Endodermal cell (in vitro differentiated cells): ENCODE measurements around the gene POU5F1. TPM values are rescaled to one million over a fixed set of nuclear protein-coding genes. Genes with fewer than 3 reads are reported as not detected.
"Not testable (repeated sequence)": the region's sequence is repeated elsewhere in the genome, so short reads cannot be mapped to it uniquely, and the experiment has no call there.

ENCODE experiments used
- DNase-seq: peaks from one replicate; pipeline ENCODE4 v3.0.0-alpha.2; 2017
- H3K27ac ChIP-seq: 2 replicates; pipeline ENCODE4 v1.5.1; 2013; ENCODE audit warnings: mild to moderate bottlenecking, low read depth, low read length, moderate library complexity
- H3K27me3 ChIP-seq: 2 replicates; pipeline ENCODE4 v1.6.1; 2013; ENCODE audit warnings: mild to moderate bottlenecking, low read length, moderate library complexity; ENCODE audit not compliant: insufficient read depth, control insufficient read depth, poor library complexity, severe bottlenecking
- H3K36me3 ChIP-seq: 2 replicates; pipeline ENCODE4 v1.7.0; 2013; ENCODE audit warnings: mild to moderate bottlenecking, low read length, moderate library complexity; ENCODE audit not compliant: control insufficient read depth, insufficient read depth
- H3K4me1 ChIP-seq: one replicate; pipeline ENCODE4 v1.7.0; 2013; ENCODE audit warnings: low read length; ENCODE audit not compliant: control insufficient read depth, insufficient read depth
- H3K4me3 ChIP-seq: 2 replicates; pipeline ENCODE4 v1.5.1; 2013; ENCODE audit warnings: mild to moderate bottlenecking, low read length, moderate library complexity
- H3K9ac ChIP-seq: 2 replicates; pipeline ENCODE4 v1.6.1; 2013; ENCODE audit warnings: mild to moderate bottlenecking, low read length, moderate library complexity; ENCODE audit not compliant: poor library complexity, severe bottlenecking; ENCODE audit errors: extremely low read depth
- H3K9me3 ChIP-seq: 2 replicates; pipeline ENCODE4 v1.6.1; 2013; ENCODE audit warnings: mild to moderate bottlenecking, low read length, moderate library complexity; ENCODE audit not compliant: control insufficient read depth
- H3K27ac Mint-ChIP-seq: 2 replicates; pipeline ENCODE4 v1.8.0; 2020; ENCODE audit warnings: mixed read lengths
- H3K27me3 Mint-ChIP-seq: 2 replicates; pipeline ENCODE4 v1.8.0; 2021; ENCODE audit warnings: mild to moderate bottlenecking, mixed read lengths; ENCODE audit not compliant: insufficient read depth
- H3K36me3 Mint-ChIP-seq: 2 replicates; pipeline ENCODE4 v1.8.0; 2020; ENCODE audit warnings: low read depth, mixed read lengths
- H3K4me1 Mint-ChIP-seq: 2 replicates; pipeline ENCODE4 v1.8.0; 2020; ENCODE audit warnings: mixed read lengths
- H3K4me3 Mint-ChIP-seq: 2 replicates; pipeline ENCODE4 v1.8.0; 2020; ENCODE audit warnings: mild to moderate bottlenecking, moderate library complexity, mixed read lengths
- H3K9me3 Mint-ChIP-seq: 2 replicates; pipeline ENCODE4 v1.8.0; 2020; ENCODE audit warnings: mild to moderate bottlenecking, mixed read lengths
- WGBS, 2 experiments: methylation state at CpG; one replicate each; pipeline versions ENCODE4 v1.1.5 to v1.1.7; 2013; ENCODE audit warnings: missing lambda C conversion rate in 2 of 2, mixed read lengths in 1 of 2; ENCODE audit not compliant: insufficient coverage in 1 of 2, insufficient read length in 1 of 2; 5-methylcytosine and 5-hydroxymethylcytosine counted together
- total RNA-seq, 2 donors: library from RNA; stranded (reverse); fragmentation: NEBNext Ultra II Directional in 1 of 2; extraction: Animal tissue kit (Norgen Biotek cat#: 25700) in 1 of 2; gene quantifications; 2 replicates in 1 of 2; 3 replicates in 1 of 2; pipeline ENCODE4 v1.2.1, GENCODE V29; 2021
- TF ChIP-seq, protein P1 (sequence below): fragments of 200-600 bp; sonication (generic); conservative IDR thresholded peaks from 2 replicates; pipeline ENCODE4 v1.5.0; 2021; ENCODE audit warnings: antibody characterized with exemption, mild to moderate bottlenecking

The POU5F1 gene
- total RNA-seq, 2 donors from 2014 or later, result 106 to 687 TPM

DNA sequence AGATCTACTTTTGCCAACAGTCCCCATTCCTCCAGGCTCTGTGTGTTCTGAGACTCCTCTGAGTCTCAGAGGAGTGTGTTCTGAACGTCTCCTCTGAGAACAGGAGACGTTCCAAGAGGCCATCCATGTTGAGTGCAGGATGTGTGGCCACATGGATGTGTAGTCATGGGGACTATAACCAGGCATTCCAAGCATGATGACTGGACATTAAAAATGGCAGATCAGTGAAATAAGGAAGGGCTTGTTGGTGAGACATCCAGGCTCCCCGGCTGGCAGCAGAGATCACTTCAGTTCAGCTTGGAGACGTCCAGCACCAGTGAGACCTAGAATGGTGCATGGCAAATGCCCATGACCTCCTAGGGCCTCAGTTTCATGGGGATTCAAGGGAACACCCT lies 34.3 kb upstream of the POU5F1 start:
- H3K4me3 ChIP-seq, result no peak overlapping the region
- no peaks in the 10 kb centered on the region for H3K9me3 ChIP-seq
- WGBS, 2 experiments, result 77 to 82% methylated on average over 3 to 4 of the region's 4 CpGs
- peaks cover 7% of the 10 kb centered on the region for H3K9me3 Mint-ChIP-seq
- TF ChIP-seq, protein P1, sequence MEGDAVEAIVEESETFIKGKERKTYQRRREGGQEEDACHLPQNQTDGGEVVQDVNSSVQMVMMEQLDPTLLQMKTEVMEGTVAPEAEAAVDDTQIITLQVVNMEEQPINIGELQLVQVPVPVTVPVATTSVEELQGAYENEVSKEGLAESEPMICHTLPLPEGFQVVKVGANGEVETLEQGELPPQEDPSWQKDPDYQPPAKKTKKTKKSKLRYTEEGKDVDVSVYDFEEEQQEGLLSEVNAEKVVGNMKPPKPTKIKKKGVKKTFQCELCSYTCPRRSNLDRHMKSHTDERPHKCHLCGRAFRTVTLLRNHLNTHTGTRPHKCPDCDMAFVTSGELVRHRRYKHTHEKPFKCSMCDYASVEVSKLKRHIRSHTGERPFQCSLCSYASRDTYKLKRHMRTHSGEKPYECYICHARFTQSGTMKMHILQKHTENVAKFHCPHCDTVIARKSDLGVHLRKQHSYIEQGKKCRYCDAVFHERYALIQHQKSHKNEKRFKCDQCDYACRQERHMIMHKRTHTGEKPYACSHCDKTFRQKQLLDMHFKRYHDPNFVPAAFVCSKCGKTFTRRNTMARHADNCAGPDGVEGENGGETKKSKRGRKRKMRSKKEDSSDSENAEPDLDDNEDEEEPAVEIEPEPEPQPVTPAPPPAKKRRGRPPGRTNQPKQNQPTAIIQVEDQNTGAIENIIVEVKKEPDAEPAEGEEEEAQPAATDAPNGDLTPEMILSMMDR, result no peak
- H3K27ac ChIP-seq, result no peak overlapping the region
- no peak overlapping the region for H3K27ac Mint-ChIP-seq
- H3K27me3 ChIP-seq, result no peaks in the 10 kb centered on the region
- no peak overlapping the region for H3K4me3 Mint-ChIP-seq
- peaks cover 11% of the 10 kb centered on the region for H3K4me1 ChIP-seq
- DNase-seq, result no peak
- H3K27me3 Mint-ChIP-seq, result peaks cover 5% of the 10 kb centered on the region
- peaks cover 25% of the 10 kb centered on the region for H3K4me1 Mint-ChIP-seq
- H3K9ac ChIP-seq, result no peak overlapping the region
- no peaks in the 10 kb centered on the region for H3K36me3 ChIP-seq
- no peaks in the 10 kb centered on the region for H3K36me3 Mint-ChIP-seq

- peaks cover 11% of the 10 kb centered on the region for H3K4me1 ChIP-seq
- H3K27me3 Mint-ChIP-seq, result peaks cover 3% of the 10 kb centered on the region
- WGBS, 2 experiments, result 59 to 60% methylated on average over 1 to 5 of the region's 5 CpGs
- H3K27me3 ChIP-seq, result no peaks in the 10 kb centered on the region
- no peaks in the 10 kb centered on the region for H3K36me3 ChIP-seq
- H3K27ac Mint-ChIP-seq, result peak overlapping the region; percentile 64
- H3K9me3 ChIP-seq, result no peaks in the 10 kb centered on the region
- no peak overlapping the region for H3K4me3 Mint-ChIP-seq
- DNase-seq, result no peak
- no peak overlapping the region for H3K9ac ChIP-seq
- H3K4me3 ChIP-seq, result no peak overlapping the region
- H3K4me1 Mint-ChIP-seq, result peaks cover 25% of the 10 kb centered on the region
- H3K36me3 Mint-ChIP-seq, result no peaks in the 10 kb centered on the region
- no peak overlapping the region for H3K27ac ChIP-seq
- TF ChIP-seq, protein P1, result no peak
- peaks cover 7% of the 10 kb centered on the region for H3K9me3 Mint-ChIP-seq
Measured at GRCh38 chr6:31203345-31203979, 33.0 kb upstream of the POU5F1 start.

DNA sequence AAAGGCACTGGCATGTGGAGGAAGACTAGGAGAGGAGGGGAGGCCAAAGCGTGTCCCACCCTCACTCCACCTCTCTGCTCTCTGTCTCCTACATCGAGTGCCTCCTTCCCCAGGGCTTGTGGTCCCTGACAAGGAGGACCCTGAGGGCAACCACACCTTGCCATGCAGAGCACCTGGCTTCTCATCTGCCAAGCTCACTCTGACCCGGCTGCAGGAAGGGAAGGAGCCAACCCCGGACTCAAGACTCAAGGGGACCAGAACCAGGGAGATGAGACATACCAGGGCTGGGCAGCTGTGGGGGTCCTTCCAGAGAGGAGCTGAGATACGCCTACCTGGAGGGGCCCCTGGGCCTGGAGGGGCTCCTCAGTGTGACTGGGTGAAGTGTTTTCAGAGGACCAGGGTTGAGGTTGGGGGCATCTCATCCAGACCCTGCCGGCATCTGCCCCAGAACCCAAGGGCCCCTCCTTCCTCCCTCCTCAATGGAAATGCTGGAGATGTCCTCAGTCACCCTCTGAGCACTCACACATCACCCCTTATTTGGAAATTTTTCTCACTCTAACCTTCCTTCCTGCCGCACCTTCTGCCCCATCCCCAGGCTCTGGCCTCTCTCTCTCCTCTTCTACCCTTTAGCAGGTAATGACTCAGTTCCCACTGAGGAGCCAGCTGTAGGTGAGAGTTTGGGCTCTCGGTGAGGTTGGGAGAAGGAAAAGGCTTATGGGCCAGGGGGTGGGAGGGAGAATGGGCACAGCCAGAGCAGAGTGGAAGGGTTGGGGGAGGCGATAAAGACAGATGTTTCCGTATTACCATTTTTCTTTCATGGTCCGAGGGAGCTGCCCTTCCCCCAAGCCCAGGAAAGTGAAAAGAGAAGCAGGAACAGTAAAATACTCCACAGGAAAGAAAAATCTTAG lies 32.0 kb upstream of the POU5F1 start:
- Mint-ChIP-seq H3K36me3 (no peaks in the 10 kb centered on the region), H3K4me1 (peaks cover 20% of the 10 kb centered on the region), H3K27me3 (peaks cover 3% of the 10 kb centered on the region), H3K27ac (no peak overlapping the region), H3K9me3 (peaks cover 7% of the 10 kb centered on the region), H3K4me3 (no peak overlapping the region)
- no peak overlapping the region for H3K27ac ChIP-seq
- H3K4me3 ChIP-seq, result no peak overlapping the region
- H3K36me3 ChIP-seq, result no peaks in the 10 kb centered on the region
- H3K9ac ChIP-seq, result no peak overlapping the region
- WGBS, 2 experiments, result 53 to 66% methylated on average over 5 to 11 of the region's 11 CpGs
- peaks cover 7% of the 10 kb centered on the region for H3K4me1 ChIP-seq
- TF ChIP-seq, protein P1, result no peak
- peak; percentile 47 for DNase-seq
- H3K27me3 ChIP-seq, result no peaks in the 10 kb centered on the region
- H3K9me3 ChIP-seq, result no peaks in the 10 kb centered on the region

DNA sequence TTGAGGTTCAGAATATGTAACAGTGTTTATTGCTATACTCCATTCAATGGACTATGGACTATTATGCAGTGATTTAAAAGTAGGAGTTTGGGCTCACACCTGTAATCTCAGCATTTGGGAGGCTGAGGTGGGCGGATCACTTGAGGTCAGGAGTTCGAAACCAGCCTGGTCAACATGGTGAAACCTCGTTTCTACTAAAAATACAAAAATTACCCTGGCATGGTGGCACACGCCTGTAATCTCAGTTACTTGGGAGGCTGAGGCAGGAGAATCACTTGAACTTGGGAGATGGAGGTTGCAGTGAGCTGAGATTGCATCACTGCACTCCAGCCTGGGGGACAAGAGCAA lies 28.6 kb upstream of the POU5F1 start:
- H3K4me3 Mint-ChIP-seq, H3K9ac ChIP-seq, H3K4me3 ChIP-seq, H3K36me3 ChIP-seq, H3K27ac Mint-ChIP-seq, H3K9me3 ChIP-seq, H3K36me3 Mint-ChIP-seq, H3K27ac ChIP-seq, H3K27me3 Mint-ChIP-seq, H3K4me1 ChIP-seq, H3K27me3 ChIP-seq, DNase-seq: not testable (repeated sequence)
- Mint-ChIP-seq H3K9me3 (peaks cover 16% of the 10 kb centered on the region), H3K4me1 (peaks cover 13% of the 10 kb centered on the region)
- 91 to 94% methylated on average over 3 to 4 of the region's 4 CpGs for WGBS, 2 experiments
